Fibroblast of lung (primary cell): Measurements from ENCODE around the gene GNS.

Experiments used
- CTCF ChIP-seq, 2 donors: IDR thresholded peaks in 1 of 2; conservative IDR thresholded peaks in 1 of 2; 1 replicate in 1 of 2; 2 replicates in 1 of 2; pipeline ENCODE4 v1.5.1; 2011 to 2012; ENCODE audit warnings: low read length in 2 of 2, control low read depth in 1 of 2, inconsistent platforms in 1 of 2, low read depth in 1 of 2, mild to moderate bottlenecking in 1 of 2
- EZH2 ChIP-seq: IDR thresholded peaks from 2 replicates; pipeline ENCODE4 v1.5.1; 2012; ENCODE audit warnings: low read length, control low read depth, mild to moderate bottlenecking; ENCODE audit errors: missing control alignments

- TF ChIP-seq EZH2 (no peak), CTCF (conservative IDR thresholded peaks at IDR 0.05 in 1 of 2, IDR thresholded peaks at IDR 0.05 in 1 of 2; ENCODE audit: low read depth in 1 of 2, low read length in 2 of 2) (no peak)
Observed at GRCh38 chr12:64709429-64709828, 49.8 kb downstream of the GNS start.
